Raji (cell line): ENCODE results near the gene BARD1.

ENCODE experiments used
- POLR2A ChIP-seq: IDR thresholded peaks from 2 replicates; pipeline ENCODE4 v1.6.1; 2011; ENCODE audit warnings: low read depth, low read length, control low read depth; ENCODE audit not compliant: insufficient read depth

Gene BARD1

GRCh38 chr2:214716811-214717560, 92.5 kb downstream of the BARD1 start:
- no peak for TF ChIP-seq POLR2A

- no peak for TF ChIP-seq POLR2A
Observed at GRCh38 chr2:214715025-214715424, 94.5 kb downstream of the BARD1 start.

GRCh38 chr2:214713080-214713830, 96.2 kb downstream of the BARD1 start:
- no peak for TF ChIP-seq POLR2A

- no peak for TF ChIP-seq POLR2A
Observed at GRCh38 chr2:214710729-214711128, 98.8 kb downstream of the BARD1 start.

GRCh38 chr2:214706986-214707385, 102.5 kb downstream of the BARD1 start:
- TF ChIP-seq POLR2A: no peak

GRCh38 chr2:214699236-214699635, 110.2 kb downstream of the BARD1 start:
- TF ChIP-seq POLR2A: no peak

- TF ChIP-seq POLR2A: no peak
Observed at GRCh38 chr2:214696681-214697080, 112.8 kb downstream of the BARD1 start.

GRCh38 chr2:214695789-214696188, 113.7 kb downstream of the BARD1 start:
- no peak for TF ChIP-seq POLR2A

- TF ChIP-seq POLR2A: no peak
Observed at GRCh38 chr2:214679736-214680135, 129.7 kb downstream of the BARD1 start.

- TF ChIP-seq POLR2A: no peak
Observed at GRCh38 chr2:214676421-214677089, 132.9 kb downstream of the BARD1 start.
